Astrocyte of the cerebellum (primary cell): ENCODE results near the gene GMFB.
"Not testable (repeated sequence)": the region's sequence is repeated elsewhere in the genome, so short reads cannot be mapped to it uniquely, and the experiment has no call there.

Experiments used
- DNase-seq: peaks from one replicate; pipeline ENCODE4 v3.0.0-alpha.2; 2011; ENCODE audit warnings: low read depth
- H3K4me3 ChIP-seq: 2 replicates; pipeline ENCODE4 v1.5.1; 2011; ENCODE audit warnings: mild to moderate bottlenecking, low read depth, low read length, moderate library complexity
- CTCF ChIP-seq: IDR thresholded peaks from 2 replicates; pipeline ENCODE4 v1.5.1; 2012; ENCODE audit warnings: low read length, low read depth, moderate library complexity, mild to moderate bottlenecking; ENCODE audit errors: missing control alignments
- in situ Hi-C: cut with HindIII; loops from 2 replicates; pipeline ENCODE4 v1.10.0; 2017; ENCODE audit warnings: low sequenced_read_pairs

Gene GMFB

DNA sequence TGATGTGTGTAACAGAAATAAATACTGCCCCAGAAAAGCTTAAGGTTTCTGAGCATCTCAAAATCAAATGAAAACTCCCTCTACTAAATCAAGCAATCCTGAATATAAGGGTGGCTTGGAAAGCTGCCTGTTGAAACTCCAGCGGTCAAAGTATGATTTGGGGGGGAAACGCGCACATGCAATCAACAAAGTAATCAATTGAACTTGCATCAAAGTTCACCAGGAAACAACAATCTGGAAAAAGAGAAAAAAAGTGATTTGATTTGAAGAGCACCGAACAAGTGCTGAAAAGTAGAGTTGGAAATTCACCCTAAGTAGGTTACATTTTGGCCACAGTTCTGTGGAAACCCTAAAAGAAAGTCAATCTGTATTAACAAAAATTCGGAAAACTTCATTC is 48.3 kb downstream of the GMFB start:
- peak overlapping the region; percentile 61 for H3K4me3 ChIP-seq
- in situ Hi-C loops, result no loop called here
- DNase-seq, result no peak
- TF ChIP-seq CTCF, result no peak

- H3K4me3 ChIP-seq, result peak overlapping the region; percentile 61
- no peak for DNase-seq
- in situ Hi-C loops, result no loop called here
- no peak for TF ChIP-seq CTCF
These were observed 48.7 kb downstream of the GMFB start for GRCh38 chr14:54440037-54440436.

GRCh38 chr14:54438703-54439102 is 50.1 kb downstream of the GMFB start:
- no peak for TF ChIP-seq CTCF
- no peak for DNase-seq
- in situ Hi-C loops, result no loop called here
- no peak overlapping the region for H3K4me3 ChIP-seq

GRCh38 chr14:54437954-54438353 is 50.8 kb downstream of the GMFB start:
- in situ Hi-C loops, H3K4me3 ChIP-seq, DNase-seq: not testable (repeated sequence)

DNA sequence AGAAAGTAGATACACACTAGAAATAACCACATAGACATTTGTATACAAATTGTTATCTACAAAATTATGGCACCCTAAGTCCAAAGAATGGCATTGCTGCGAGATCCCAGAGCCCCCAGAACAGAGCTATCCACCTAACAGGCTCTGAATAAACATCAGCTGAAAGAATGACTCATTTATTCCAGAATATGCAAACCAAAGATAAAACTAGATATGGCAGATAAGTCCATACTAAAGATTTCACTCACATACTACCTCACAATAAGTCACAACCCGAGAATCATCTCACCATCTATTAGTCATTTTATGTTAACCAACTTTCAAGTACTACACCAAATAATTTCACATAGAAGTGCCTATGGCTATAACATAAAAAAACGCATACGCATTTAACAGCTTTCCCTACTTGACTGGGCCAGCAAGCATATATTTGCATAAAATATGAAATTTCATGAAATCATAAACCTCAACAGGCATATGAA is 53.2 kb downstream of the GMFB start:
- no peak for DNase-seq
- H3K4me3 ChIP-seq, result no peak overlapping the region
- TF ChIP-seq CTCF, result no peak
- in situ Hi-C loops, result no loop called here

GRCh38 chr14:54428527-54428926 is 60.3 kb downstream of the GMFB start:
- no peak for TF ChIP-seq CTCF
- in situ Hi-C loops, result no loop called here
- no peak for DNase-seq
- H3K4me3 ChIP-seq, result no peak overlapping the region

DNA sequence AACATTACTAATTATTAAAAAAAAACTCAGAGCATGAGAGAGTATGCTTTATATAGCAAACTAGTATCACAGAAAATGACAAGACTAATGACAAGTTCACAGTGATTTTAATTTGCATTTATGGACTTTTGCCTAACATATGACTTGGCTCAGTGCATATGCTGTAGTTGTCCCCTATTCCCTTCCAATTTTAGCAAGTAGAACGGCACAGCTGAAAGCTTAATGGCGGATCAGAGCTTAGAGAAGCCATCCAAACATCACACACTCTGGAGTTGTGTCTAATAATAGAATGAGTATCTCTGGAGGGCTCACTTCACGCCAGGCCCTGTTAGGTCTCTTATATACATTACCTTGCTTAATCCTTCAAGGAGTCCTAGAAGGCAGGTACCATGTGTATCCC is 60.9 kb downstream of the GMFB start:
- in situ Hi-C loops, result no loop called here
- TF ChIP-seq CTCF, result no peak
- no peak overlapping the region for H3K4me3 ChIP-seq
- no peak for DNase-seq
